Gastrocnemius medialis (tissue), 4 donors: ENCODE measurements around the gene NECTIN1.

Experiments
- POLR2A ChIP-seq, 2 donors: fragments of 450-650 bp; IDR thresholded peaks; one replicate each; pipeline ENCODE4 v1.6.1; 2017; ENCODE audit warnings: antibody characterized with exemption in 2 of 2, mild to moderate bottlenecking in 2 of 2, moderate library complexity in 2 of 2
- TF ChIP-seq, protein P1 (sequence below), 5 experiments: fragments of 450-650 bp in 3 of 5; fragments of 200-600 bp in 2 of 5; sonication (generic) in 2 of 5; IDR thresholded peaks in 4 of 5; conservative IDR thresholded peaks in 1 of 5; 1 replicate in 4 of 5; 2 replicates in 1 of 5; pipeline ENCODE4 v1.5.1; 2016 to 2019; ENCODE audit warnings: antibody characterized with exemption in 5 of 5, mild to moderate bottlenecking in 3 of 5, moderate library complexity in 3 of 5

- no peak for TF ChIP-seq POLR2A (IDR thresholded peaks at IDR 0.05)
- TF ChIP-seq, protein P1, sequence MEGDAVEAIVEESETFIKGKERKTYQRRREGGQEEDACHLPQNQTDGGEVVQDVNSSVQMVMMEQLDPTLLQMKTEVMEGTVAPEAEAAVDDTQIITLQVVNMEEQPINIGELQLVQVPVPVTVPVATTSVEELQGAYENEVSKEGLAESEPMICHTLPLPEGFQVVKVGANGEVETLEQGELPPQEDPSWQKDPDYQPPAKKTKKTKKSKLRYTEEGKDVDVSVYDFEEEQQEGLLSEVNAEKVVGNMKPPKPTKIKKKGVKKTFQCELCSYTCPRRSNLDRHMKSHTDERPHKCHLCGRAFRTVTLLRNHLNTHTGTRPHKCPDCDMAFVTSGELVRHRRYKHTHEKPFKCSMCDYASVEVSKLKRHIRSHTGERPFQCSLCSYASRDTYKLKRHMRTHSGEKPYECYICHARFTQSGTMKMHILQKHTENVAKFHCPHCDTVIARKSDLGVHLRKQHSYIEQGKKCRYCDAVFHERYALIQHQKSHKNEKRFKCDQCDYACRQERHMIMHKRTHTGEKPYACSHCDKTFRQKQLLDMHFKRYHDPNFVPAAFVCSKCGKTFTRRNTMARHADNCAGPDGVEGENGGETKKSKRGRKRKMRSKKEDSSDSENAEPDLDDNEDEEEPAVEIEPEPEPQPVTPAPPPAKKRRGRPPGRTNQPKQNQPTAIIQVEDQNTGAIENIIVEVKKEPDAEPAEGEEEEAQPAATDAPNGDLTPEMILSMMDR (IDR thresholded peaks at IDR 0.05 in 4 of 5, conservative IDR thresholded peaks at IDR 0.05 in 1 of 5), result no peak
Measured at GRCh38 chr11:119638851-119639250, 90.1 kb downstream of the NECTIN1 start.
